Epidermal melanocyte (primary cell): ENCODE results near the gene TNRC6A.

Source experiments
- DNase-seq: peaks from one replicate; pipeline ENCODE4 v3.0.0; 2011; ENCODE audit warnings: low spot score; ENCODE audit not compliant: insufficient read length

The TNRC6A gene

GRCh38 chr16:24755201-24755874 lies 25.9 kb downstream of the TNRC6A start:
- DNase-seq = no peak

DNA sequence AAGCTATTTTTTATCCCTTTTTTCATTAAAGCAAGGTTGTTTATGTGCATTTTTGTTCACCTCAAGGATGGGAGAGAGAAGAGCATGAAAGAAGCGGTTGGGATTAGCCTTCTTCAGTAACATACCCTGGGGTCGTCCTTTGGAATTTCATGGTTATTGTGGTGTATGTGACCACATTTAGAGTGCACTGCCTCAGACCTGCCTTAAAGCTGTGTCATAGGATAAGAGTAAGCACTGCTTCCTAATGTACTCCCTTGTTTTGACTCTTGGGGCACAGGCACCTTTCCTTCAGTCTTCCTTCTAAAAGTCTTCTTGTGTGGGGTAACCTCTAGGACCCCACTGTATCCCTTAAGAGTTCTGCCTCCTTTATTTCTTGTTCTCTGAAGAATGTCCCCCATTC lies 28.9 kb downstream of the TNRC6A start:
- no peak for DNase-seq

DNA sequence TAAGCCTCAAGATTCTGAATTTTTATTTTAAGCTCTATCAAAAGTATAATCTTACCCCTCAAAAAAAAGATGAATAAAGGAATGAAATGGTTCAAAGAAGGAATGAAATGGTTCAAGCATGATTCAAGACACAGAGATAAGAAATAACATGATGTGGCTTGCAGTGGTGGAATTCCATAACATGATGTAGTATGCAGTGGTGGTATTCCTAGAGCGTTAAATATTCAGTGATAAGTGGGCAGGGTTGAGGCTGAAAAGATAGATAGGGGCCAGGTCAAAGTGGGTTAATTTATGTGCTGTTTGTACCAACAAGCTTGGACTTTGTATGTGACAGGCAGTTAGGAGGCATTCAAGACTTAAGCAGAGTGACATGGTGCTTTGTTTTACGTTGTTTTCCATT lies 29.6 kb downstream of the TNRC6A start:
- no peak for DNase-seq

- DNase-seq = no peak
Measured at GRCh38 chr16:24761526-24761925, 32.1 kb downstream of the TNRC6A start.

- no peak for DNase-seq
Measured at GRCh38 chr16:24764916-24765315, 35.5 kb downstream of the TNRC6A start.

DNA sequence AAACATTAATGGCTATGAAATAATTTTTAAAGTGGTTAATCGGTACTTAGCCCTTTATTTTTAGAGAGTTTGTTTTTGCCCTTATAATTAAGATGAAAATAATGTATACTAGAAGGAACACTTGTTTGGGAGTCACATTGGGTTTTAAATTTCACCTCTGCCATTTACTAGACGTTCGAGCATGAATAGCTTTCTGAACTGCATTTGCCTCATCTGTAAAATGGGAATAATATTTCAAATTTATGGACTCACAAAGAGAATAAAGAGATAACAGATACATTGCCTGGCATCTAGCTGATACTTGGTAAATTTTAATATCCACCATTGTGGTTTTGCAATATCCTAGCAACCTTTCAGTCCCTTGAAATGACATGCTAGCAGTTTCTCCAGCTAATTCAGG lies 36.6 kb downstream of the TNRC6A start:
- DNase-seq = no peak

- DNase-seq = no peak
Measured at GRCh38 chr16:24769806-24770205, 40.4 kb downstream of the TNRC6A start.

GRCh38 chr16:24771132-24771778 lies 41.8 kb downstream of the TNRC6A start:
- no peak for DNase-seq

GRCh38 chr16:24771779-24772157 lies 42.3 kb downstream of the TNRC6A start:
- DNase-seq = no peak

GRCh38 chr16:24773771-24774427 lies 44.4 kb downstream of the TNRC6A start:
- DNase-seq = no peak

- DNase-seq = no peak
Measured at GRCh38 chr16:24774510-24774909, 45.1 kb downstream of the TNRC6A start.

DNA sequence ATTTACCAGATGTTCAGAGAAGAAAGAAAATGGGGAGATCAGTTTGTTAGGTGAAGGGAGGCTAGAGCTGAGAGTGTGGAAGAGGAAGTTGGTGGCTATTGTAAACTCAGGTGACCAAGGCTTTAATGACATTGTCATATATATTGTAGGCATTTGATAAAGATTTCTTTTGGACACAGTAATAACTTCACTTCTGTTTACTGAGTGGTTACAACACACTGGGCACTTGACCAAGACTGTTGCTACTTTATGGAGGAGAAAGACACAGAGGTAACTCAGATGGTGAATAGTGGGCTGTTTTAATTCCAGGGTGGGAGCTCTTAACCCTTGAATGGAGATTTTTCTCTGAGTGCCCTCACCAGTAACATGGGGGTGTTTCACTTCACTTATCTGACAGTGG lies 46.0 kb downstream of the TNRC6A start:
- no peak for DNase-seq

DNA sequence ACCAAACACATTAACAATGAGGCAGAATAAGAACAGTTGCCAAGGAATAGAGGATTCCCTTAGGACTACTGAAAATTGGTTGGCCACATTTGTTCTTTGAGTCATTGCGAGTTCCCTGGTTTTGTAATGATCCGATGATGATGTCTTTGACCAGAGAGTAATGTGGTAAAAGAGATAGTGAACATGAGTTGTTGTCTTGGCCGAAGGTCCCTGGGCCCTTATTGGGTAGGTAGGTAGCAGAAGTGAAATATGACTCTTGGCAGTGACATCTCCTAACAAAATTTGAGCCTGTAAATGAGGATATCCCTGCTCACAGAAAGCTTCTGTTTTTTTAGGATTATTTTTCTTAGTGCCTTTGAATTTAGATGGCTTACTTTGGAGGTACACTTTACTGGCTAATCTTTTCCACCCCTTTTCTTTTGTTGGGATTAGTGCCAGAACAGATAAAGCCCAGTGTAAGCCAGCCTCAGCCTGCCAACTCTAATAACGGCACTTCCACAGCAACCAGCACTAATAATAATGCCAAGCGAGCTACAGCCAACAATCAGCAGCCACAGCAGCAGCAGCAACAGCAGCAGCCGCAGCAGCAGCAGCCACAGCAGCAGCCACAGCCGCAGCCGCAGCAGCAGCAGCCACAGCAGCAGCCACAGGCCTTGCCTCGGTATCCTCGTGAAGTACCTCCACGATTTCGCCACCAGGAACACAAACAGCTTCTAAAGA lies 47.2 kb downstream of the TNRC6A start:
- DNase-seq = no peak

DNA sequence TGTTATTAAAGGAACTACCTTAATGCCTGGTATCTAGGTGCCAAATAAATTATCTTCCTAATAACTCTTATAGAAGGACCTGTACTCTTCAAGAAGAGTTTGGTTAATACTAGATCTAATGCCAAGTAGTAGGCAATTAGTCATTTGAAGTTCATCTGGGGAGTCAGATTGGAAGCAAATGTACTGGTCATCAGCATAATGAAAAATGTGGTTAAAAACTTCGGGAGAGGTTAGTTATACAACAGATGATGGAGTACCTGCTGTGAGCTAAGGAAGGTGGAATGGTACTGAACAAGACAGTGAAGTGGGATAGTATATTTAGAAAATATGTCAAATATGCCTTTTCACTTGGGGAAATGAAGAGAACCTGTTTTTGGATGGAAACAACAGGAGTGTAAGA lies 49.2 kb downstream of the TNRC6A start:
- no peak for DNase-seq

GRCh38 chr16:24781256-24781655 lies 51.8 kb downstream of the TNRC6A start:
- DNase-seq = no peak

GRCh38 chr16:24784121-24784520 lies 54.7 kb downstream of the TNRC6A start:
- no peak for DNase-seq

DNA sequence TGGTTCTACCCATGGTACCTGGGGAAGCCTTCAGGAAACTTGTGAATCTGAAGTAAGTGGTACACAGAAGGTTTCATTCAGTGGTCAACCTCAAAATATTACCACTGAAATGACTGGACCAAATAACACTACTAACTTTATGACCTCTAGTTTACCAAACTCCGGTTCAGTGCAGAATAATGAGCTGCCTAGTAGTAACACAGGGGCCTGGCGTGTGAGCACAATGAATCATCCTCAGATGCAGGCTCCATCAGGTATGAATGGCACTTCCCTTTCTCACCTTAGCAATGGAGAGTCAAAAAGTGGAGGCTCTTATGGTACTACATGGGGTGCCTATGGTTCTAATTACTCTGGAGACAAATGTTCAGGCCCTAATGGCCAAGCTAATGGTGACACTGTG lies 60.4 kb downstream of the TNRC6A start:
- no peak for DNase-seq

DNA sequence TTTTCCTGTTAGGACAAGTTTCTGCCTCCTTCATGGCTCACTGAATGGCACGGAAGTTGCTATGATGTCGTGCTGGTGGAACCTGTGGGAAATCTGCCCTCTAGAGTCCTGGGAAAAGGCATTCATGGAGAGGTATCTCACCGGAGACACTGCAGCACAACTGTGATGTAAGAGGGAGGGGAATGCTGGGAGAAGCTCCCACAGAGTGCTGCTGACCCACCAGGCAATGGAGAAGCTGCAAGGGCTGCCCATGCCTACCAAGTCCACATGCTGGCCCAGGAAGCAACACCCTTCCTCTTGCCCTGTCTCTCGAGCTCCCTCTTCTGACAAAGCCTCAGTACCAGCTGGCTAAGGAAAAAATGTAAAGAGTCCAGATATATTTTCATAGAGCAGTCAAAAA lies 71.1 kb downstream of the TNRC6A start:
- no peak for DNase-seq

GRCh38 chr16:24801761-24802302 lies 72.4 kb downstream of the TNRC6A start:
- DNase-seq = no peak

DNA sequence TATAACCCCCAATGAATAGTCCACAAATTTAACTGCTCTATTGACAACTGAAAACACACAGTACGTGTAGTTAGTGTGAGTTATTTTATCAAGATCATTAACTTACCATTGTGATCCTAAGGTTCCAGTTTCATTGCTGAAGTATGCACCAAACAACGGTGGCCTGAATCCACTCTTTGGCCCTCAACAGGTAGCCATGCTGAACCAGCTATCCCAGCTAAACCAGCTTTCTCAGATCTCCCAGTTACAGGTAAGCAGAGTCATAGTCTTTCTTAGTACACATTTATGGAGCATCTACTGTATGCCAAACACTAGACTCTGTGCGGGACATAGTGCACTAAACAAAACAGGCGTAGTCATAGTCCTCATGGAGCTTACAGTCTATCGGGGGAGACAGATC lies 76.0 kb downstream of the TNRC6A start:
- no peak for DNase-seq

DNA sequence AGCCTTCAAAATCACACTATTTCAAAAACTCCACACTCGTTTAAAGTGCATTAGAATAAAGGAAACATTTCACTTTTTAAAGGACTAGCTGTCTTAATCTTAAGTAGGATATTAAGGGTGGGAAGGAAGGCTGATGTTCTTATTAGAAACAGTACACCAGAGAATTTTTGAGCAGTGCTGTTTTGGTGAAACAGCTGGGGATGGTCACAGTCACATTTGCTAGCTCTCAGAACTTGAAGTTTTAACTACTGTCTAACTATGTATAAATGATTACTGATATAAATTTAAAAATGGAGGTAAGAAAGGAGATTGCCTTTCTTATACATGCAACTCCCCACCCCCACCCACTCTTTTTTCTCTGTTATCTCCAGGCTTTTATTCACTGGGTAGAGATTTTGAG lies 77.8 kb downstream of the TNRC6A start:
- DNase-seq = no peak
